DMS153 (cell line): ENCODE data around the gene DMKN.
"Not testable (repeated sequence)": the region's sequence is repeated elsewhere in the genome, so short reads cannot be mapped to it uniquely, and the experiment has no call there.

ENCODE experiments used
- DNase-seq: peaks from one replicate; lab custom pipeline; 2025; lab: John Stamatoyannopoulos, UW

The DMKN gene

GRCh38 chr19:35498220-35498619, 15.2 kb downstream of the DMKN start:
- DNase-seq = no peak

DNA sequence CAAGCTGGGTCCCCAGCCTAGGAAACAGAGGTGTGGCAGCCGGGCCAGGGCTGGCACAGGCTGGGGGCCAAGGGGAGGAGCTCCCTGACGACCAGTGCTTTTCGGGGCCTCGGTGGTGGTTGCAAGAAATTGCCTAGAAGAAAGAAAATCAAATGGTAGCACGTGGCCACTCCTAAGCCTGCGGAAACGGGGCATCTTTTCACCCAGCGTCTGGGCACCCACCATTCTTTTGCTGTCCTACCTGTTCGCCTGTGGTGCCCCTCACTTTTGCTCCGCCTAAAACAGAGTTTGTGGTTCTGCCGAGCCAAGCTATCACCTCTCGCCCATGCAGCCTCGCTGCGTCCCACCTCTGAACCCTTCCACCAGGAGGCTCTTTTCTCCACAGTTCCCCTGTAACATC, 16.0 kb downstream of the DMKN start:
- DNase-seq = no peak

- DNase-seq = peak; percentile 18
These were observed 18.1 kb downstream of the DMKN start for GRCh38 chr19:35495107-35496064.

GRCh38 chr19:35493971-35494370, 19.5 kb downstream of the DMKN start:
- DNase-seq = no peak

DNA sequence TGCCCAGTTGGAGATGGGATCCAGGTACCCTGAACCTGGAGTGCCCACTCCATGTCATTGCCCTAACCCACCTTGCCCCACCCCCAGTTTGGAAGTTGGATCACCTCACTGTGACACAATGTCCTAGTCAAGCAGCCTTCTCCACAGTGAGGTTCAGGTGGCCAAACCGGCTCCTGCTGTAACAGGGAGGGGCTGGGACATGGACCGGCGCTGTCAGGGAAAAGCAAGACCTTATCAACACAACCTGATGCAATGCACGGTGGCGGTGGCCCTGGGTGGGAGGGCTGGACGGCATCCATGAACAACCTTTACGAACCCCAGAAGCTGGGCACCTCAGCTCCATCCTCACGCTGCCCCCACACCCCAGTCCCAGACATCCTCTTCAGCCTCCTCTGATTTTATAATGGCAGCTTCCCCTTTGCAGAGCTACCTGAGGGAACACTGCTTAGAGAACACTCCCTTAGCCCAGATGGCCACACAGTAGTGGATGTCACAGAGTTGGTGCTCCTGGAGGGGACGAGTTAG, 21.6 kb downstream of the DMKN start:
- no peak for DNase-seq

- DNase-seq = no peak
These were observed 23.1 kb downstream of the DMKN start, which contains the start of gene KRTDAP for GRCh38 chr19:35490364-35490763. TSS of gene KRTDAP (minus strand) at chr19:35490464. CDS start at chr19:35490442, 22 bp downstream.

- DNase-seq = no peak
These were observed 24.8 kb downstream of the DMKN start for GRCh38 chr19:35488677-35489076.

DNA sequence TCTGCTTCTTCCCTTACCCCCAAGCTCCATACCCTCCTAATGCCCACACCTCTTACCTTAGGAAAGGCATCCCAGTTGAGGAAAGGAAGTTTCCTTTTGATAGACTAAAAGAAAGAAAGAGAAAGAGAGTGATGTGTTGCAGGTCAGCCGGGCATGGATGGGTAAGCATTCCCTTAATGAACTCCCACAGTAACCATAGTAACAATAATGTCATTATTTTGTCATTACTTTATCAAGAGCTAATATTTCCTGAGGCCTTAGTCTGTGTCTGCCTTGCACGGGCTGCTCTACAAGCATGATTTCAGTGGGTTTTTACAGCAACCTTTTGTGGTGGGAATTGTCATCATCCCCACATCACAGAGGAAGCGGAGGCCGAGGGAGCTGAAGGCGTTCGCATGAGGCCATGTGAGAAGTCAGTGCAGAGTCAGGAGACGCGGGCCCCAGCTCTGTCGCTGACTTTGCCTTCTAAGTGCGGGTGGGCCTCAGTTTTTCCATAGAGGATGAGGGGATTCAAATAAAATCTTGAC, 25.7 kb downstream of the DMKN start:
- no peak for DNase-seq

DNA sequence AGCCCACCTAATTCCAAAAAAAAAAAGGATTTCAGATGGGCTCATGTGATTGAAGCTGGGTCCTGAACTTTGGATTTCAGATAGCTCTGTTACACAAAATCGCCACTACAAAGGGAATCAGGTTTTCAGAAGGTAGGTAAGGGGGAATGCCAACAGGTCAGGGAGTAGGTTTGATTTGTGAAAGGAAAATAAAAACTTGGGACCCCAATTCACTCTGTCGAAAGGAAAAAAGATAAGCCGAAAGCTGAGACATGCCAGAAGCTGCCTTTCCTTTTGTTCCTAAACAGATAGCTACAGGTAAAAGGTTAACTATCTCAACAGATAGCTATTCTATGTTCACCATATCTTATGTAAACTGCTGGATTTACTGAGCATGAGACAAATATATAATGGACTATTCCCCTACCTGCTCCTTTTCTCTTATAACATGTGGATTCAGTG, 27.2 kb downstream of the DMKN start:
- no peak for DNase-seq

GRCh38 chr19:35484252-35485036, 29.0 kb downstream of the DMKN start:
- DNase-seq = no peak

GRCh38 chr19:35483089-35483488, 30.4 kb downstream of the DMKN start:
- DNase-seq = no peak

GRCh38 chr19:35478794-35479677, 34.4 kb downstream of the DMKN start:
- no peak for DNase-seq

DNA sequence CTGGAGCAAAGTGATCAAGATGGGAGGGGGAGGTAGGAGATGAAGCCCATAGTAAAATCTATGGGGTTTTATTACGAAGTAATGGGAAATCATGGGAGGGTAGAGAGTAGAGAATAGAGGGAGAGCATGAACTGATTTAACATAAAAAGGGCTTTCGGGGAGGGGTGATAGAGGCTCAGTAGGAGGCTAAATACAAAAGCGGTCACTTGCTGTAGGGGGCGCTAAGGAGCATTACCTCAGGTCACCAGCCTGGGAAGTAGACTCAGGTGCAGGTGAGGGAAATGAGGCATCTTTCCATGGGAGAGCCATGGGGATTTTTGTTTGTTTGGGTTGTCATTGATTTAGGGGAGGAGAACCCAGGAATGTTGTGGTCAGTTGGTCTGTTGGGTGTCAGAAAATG, 37.3 kb downstream of the DMKN start:
- DNase-seq = no peak

DNA sequence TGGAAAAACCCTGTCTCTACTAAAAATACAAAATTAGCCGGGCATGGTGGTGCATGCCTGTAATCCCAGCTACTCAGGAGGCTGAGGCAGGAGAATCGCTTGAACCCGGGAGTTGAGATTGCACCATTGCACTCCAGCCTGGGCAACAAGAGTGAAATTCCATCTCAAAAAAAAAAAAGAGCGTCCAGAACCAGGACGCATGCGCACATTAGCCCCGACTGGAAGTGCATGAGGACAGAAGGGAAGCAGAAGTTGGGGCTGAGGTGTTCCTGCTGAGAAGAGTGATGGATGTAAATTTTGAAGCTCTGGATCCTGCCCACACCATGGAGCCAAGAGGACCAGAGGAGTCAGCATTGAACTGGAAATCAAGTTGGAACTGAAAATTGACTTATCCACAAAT, 38.9 kb downstream of the DMKN start:
- not testable (repeated sequence) for DNase-seq

DNA sequence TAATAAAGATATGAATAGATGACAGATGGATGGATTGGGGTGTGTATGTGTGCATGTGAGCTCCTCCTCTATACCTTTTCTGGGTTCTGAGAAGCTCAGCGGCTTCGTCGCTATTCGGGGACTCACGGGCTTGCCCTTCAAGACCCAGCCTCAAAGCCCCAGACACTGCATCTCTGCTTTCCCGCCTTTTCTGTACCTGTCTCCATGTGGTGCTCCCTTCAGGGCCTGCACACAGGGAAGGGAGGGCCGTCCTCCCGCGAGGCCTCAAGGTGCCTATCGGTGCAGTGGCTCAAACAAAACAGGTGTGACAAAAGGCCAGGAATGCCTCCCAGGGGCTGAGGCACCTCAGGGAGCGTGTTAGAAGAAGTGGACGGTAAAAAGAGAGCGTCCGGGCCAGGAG, 39.3 kb downstream of the DMKN start:
- no peak for DNase-seq

DNA sequence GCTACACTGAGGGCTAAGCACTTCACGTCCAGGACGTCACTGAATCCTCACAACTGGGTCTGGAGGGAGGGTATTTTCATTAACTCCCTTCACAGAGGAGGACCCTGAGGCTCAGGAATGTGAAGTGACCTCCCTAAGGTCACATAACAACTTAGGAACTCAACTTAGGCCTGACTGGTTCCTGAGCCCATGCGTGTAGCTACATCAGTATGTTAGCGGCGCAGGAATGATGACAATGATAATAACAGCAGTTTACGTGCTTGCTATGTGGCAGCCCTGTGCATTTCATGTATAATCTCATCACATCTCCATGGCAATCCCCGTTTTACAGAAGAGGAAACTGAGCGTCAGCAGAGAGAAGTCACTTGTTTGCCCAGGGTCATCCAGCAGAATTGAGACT, 41.5 kb downstream of the DMKN start:
- no peak for DNase-seq

DNA sequence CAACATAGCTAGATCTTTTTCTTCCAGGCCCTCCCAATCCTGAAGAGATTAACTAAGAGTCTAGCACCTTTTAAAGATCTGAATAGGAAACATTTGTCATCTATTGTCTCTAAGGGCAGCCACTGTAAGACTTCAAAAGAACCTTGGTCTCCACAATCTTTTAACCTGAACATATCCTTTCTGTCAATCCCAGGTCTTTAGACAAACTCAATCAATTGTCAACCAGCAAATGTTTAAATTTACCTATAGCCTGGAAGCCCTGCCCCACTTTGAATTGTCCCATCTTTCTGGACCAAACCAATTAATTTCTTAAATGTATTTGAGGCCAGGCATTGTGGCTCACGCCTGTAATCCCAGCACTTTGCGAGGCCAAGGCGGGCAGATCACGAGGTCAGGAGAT, 42.4 kb downstream of the DMKN start:
- DNase-seq = not testable (repeated sequence)

GRCh38 chr19:35470128-35470527, 43.3 kb downstream of the DMKN start:
- no peak for DNase-seq

DNA sequence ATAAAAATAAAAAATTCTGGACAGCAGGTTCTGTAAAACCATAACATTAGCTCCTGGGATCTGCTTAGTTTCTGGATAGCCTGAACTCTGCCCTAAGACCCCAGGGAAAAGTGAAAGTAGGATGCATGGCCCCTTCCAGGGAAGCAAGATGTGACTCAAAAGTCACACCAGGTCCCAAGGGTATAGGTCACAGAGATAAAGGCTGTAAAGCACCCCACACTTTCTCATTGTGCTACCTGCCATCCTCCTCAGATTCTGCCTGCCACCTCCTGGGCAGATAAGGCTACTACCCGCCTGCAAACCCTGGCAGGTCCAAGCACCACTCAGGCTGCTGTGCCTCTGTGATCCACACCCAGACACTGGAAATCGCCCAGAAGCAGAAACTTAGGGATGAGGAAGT, 44.8 kb downstream of the DMKN start:
- peak; percentile 34 for DNase-seq

GRCh38 chr19:35466259-35466658, 47.2 kb downstream of the DMKN start:
- no peak for DNase-seq

DNA sequence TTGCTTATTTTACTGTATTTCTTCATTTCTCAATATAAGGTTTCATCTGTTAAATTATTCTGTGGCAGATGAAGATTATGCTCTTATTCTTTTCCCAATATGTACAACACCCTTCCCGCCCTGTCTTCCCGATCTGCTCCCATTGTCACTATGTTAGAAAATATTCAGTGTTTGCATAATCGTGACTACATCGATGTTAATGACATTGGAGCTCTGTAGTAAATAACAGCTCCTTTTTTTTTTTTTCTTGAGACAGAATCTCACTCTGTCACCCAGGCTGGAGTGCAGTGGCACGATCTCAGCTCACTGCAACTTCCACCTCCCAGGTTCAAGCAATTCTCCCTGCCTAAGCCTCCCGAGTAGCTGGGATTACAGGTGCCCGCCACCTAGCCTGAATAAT, 50.5 kb downstream of the DMKN start:
- not testable (repeated sequence) for DNase-seq
